Liver (tissue), 3 donors: Measurements from ENCODE around the gene MTHFS.

Experiments
- FOXA1 ChIP-seq: IDR thresholded peaks from 2 replicates; pipeline ENCODE4 v1.6.1; 2016; ENCODE audit warnings: antibody characterized with exemption
- JUND ChIP-seq, 2 donors: IDR thresholded peaks; 2 replicates each; pipeline ENCODE4 v1.6.1; 2016; ENCODE audit warnings: antibody characterized with exemption in 2 of 2
- TF ChIP-seq, protein P1 (sequence below): IDR thresholded peaks from 2 replicates; pipeline ENCODE4 v1.6.1; 2016; ENCODE audit warnings: antibody characterized with exemption, mild to moderate bottlenecking
- TF ChIP-seq, protein P2 (sequence below): fragments of 150-350 bp; IDR thresholded peaks from 2 replicates; pipeline ENCODE4 v1.5.1; 2017; ENCODE audit warnings: improper control_type of control experiment, low read depth, low read length; ENCODE audit not compliant: missing input control
- donor health status: healthy.
- donor health status: healthy.

- TF ChIP-seq FOXA1 (no peak), JUND (IDR thresholded peaks at IDR 0.05) (no peak)
- TF ChIP-seq, protein P1, sequence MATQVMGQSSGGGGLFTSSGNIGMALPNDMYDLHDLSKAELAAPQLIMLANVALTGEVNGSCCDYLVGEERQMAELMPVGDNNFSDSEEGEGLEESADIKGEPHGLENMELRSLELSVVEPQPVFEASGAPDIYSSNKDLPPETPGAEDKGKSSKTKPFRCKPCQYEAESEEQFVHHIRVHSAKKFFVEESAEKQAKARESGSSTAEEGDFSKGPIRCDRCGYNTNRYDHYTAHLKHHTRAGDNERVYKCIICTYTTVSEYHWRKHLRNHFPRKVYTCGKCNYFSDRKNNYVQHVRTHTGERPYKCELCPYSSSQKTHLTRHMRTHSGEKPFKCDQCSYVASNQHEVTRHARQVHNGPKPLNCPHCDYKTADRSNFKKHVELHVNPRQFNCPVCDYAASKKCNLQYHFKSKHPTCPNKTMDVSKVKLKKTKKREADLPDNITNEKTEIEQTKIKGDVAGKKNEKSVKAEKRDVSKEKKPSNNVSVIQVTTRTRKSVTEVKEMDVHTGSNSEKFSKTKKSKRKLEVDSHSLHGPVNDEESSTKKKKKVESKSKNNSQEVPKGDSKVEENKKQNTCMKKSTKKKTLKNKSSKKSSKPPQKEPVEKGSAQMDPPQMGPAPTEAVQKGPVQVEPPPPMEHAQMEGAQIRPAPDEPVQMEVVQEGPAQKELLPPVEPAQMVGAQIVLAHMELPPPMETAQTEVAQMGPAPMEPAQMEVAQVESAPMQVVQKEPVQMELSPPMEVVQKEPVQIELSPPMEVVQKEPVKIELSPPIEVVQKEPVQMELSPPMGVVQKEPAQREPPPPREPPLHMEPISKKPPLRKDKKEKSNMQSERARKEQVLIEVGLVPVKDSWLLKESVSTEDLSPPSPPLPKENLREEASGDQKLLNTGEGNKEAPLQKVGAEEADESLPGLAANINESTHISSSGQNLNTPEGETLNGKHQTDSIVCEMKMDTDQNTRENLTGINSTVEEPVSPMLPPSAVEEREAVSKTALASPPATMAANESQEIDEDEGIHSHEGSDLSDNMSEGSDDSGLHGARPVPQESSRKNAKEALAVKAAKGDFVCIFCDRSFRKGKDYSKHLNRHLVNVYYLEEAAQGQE = no peak
- TF ChIP-seq, protein P2, sequence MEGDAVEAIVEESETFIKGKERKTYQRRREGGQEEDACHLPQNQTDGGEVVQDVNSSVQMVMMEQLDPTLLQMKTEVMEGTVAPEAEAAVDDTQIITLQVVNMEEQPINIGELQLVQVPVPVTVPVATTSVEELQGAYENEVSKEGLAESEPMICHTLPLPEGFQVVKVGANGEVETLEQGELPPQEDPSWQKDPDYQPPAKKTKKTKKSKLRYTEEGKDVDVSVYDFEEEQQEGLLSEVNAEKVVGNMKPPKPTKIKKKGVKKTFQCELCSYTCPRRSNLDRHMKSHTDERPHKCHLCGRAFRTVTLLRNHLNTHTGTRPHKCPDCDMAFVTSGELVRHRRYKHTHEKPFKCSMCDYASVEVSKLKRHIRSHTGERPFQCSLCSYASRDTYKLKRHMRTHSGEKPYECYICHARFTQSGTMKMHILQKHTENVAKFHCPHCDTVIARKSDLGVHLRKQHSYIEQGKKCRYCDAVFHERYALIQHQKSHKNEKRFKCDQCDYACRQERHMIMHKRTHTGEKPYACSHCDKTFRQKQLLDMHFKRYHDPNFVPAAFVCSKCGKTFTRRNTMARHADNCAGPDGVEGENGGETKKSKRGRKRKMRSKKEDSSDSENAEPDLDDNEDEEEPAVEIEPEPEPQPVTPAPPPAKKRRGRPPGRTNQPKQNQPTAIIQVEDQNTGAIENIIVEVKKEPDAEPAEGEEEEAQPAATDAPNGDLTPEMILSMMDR = no peak
These were observed 15.1 kb downstream of the MTHFS start for GRCh38 chr15:79881668-79882067.
